Keratinocyte (primary cell): Measurements from ENCODE around the gene TBCD. TPM values are rescaled to one million over a fixed set of nuclear protein-coding genes. Genes with fewer than 3 reads are reported as not detected.

Source experiments
- DNase-seq: peaks from one replicate; pipeline ENCODE4 v3.0.0-alpha.2; 2011; ENCODE audit warnings: low read depth, missing footprints, low spot score
- FAIRE-seq: peaks from 2 replicates; lab custom pipeline; 2011; peaks lifted over from hg19 to GRCh38; lab: Jason Lieb, UNC
- H2AFZ ChIP-seq: 2 replicates; pipeline ENCODE4 v1.6.0; 2012; ENCODE audit warnings: low read length, control low read depth, inconsistent platforms; ENCODE audit not compliant: control insufficient read depth
- H3K27ac ChIP-seq: 2 replicates; pipeline ENCODE4 v1.5.1; 2011; ENCODE audit warnings: low read length; ENCODE audit not compliant: control insufficient read depth, insufficient read depth
- H3K27me3 ChIP-seq: 3 replicates; pipeline ENCODE4 v1.6.0; 2011; ENCODE audit warnings: low read length; ENCODE audit not compliant: control insufficient read depth, insufficient read depth; ENCODE audit errors: extremely low read depth
- H3K36me3 ChIP-seq, 2 experiments: 2 replicates in 1 of 2; 3 replicates in 1 of 2; pipeline ENCODE4 v1.5.1; 2011; ENCODE audit warnings: low read length in 2 of 2, mild to moderate bottlenecking in 1 of 2; ENCODE audit not compliant: control insufficient read depth in 2 of 2, insufficient read depth in 2 of 2; ENCODE audit errors: extremely low read depth in 1 of 2
- H3K4me1 ChIP-seq: 3 replicates; pipeline ENCODE4 v1.5.1; 2011; ENCODE audit warnings: low read length; ENCODE audit not compliant: control insufficient read depth, insufficient read depth; ENCODE audit errors: extremely low read depth
- H3K4me2 ChIP-seq: 3 replicates; pipeline ENCODE4 v1.6.0; 2011; ENCODE audit warnings: low read depth, low read length; ENCODE audit not compliant: control insufficient read depth, insufficient read depth; ENCODE audit errors: extremely low read depth
- H3K4me3 ChIP-seq, 3 experiments: fragments of 200-600 bp in 1 of 3; sonication (generic) in 1 of 3; 2 replicates in 2 of 3; 3 replicates in 1 of 3; pipeline ENCODE4 v1.5.1; 2011 to 2016; ENCODE audit warnings: low read length in 3 of 3, mild to moderate bottlenecking in 3 of 3, control low read depth in 2 of 3, inconsistent platforms in 1 of 3, low read depth in 1 of 3, mixed read lengths in 1 of 3, mixed run types in 1 of 3, moderate library complexity in 1 of 3; ENCODE audit not compliant: control insufficient read depth in 2 of 3, insufficient read depth in 2 of 3; ENCODE audit errors: extremely low read depth in 1 of 3
- H3K79me2 ChIP-seq: 2 replicates; pipeline ENCODE4 v1.6.0; 2012; ENCODE audit warnings: low read length; ENCODE audit not compliant: control insufficient read depth, insufficient read depth
- H3K9ac ChIP-seq: 3 replicates; pipeline ENCODE4 v1.6.0; 2011; ENCODE audit warnings: low read length; ENCODE audit not compliant: control insufficient read depth, insufficient read depth; ENCODE audit errors: extremely low read depth
- H3K9me1 ChIP-seq: 3 replicates; pipeline ENCODE4 v1.6.0; 2011; ENCODE audit warnings: low read length; ENCODE audit not compliant: control insufficient read depth, insufficient read depth; ENCODE audit errors: extremely low read depth
- H3K9me3 ChIP-seq: 2 replicates; pipeline ENCODE4 v1.5.1; 2012; ENCODE audit warnings: low read depth, low read length; ENCODE audit not compliant: control insufficient read depth
- H4K20me1 ChIP-seq: 3 replicates; pipeline ENCODE4 v1.6.0; 2011; ENCODE audit warnings: low read length; ENCODE audit not compliant: control insufficient read depth, insufficient read depth; ENCODE audit errors: extremely low read depth
- CTCF ChIP-seq, 3 experiments: IDR thresholded peaks in 1 of 3; conservative IDR thresholded peaks in 1 of 3; optimal IDR thresholded peaks in 1 of 3; 2 replicates in 2 of 3; 3 replicates in 1 of 3; pipeline versions ENCODE3 to v1.5.1; 2011; ENCODE audit warnings: low read length in 3 of 3, mild to moderate bottlenecking in 3 of 3, moderate library complexity in 2 of 3, control low read depth in 1 of 3, inconsistent platforms in 1 of 3; ENCODE audit not compliant: insufficient read depth in 2 of 3; ENCODE audit errors: extremely low read depth in 1 of 3
- EZH2 ChIP-seq: IDR thresholded peaks from one replicate; pipeline ENCODE4 v1.6.1; 2012; ENCODE audit warnings: inconsistent platforms, mild to moderate bottlenecking, low read length, moderate library complexity
- dilution Hi-C: fragments of 300-500 bp; cut with MboI; formaldehyde crosslinking; loops from one replicate; pipeline ENCODE4 v1.7.0; 2020; ENCODE audit warnings: low sequenced_read_pairs; ENCODE audit not compliant: extremely low pct_ligation_motif_present
- polyA plus RNA-seq, 5 experiments: library from polyadenylated mRNA; depleted of rRNA in 3 of 5; stranded (reverse) in 3 of 5; stranded (forward) in 1 of 5; unstranded in 1 of 5; fragments of >200 nt; gene quantifications; 1 replicate in 1 of 5; 2 replicates in 3 of 5; 3 replicates in 1 of 5; pipeline versions ENCODE4 v1.2.1 to v1.2.3, GENCODE V29; 2011 to 2012; ENCODE audit warnings: missing spikeins in 2 of 5, low read depth in 1 of 5, low replicate concordance in 1 of 5

TBCD gene
- polyA plus RNA-seq, 1 donor (not counting 4 experiments of a cell fraction or from before 2014, with no cell fraction given) = 36.2 TPM

GRCh38 chr17:82839617-82840292, 87.9 kb downstream of the TBCD start, which contains the start of gene ZNF750:
ZNF750 (minus strand) TSS chr17:82840022; CDS start chr17:82832454, 7,568 bp downstream.
- Histone ChIP-seq H2AFZ (peak within 1 kb of the TSS; percentile 14), H3K4me2 (peak within 1 kb of the TSS; percentile 67), H4K20me1 (no peaks in the 10 kb centered on the region), H3K4me1 (peaks cover 27% of the 10 kb centered on the region), H3K36me3 (peaks cover 1 to 6% of the 10 kb centered on the region in 2 experiments), H3K4me3 (peak within 1 kb of the TSS in 2 of 3 experiments; percentile 22 to 63), H3K27me3 (no peaks in the 10 kb centered on the region), H3K9ac (peak within 1 kb of the TSS; percentile 80), H3K27ac (peak within 1 kb of the TSS; percentile 76), H3K9me1 (peaks cover 3% of the 10 kb centered on the region), H3K79me2 (peaks cover 5% of the 10 kb centered on the region), H3K9me3 (no peaks in the 10 kb centered on the region)
- TF ChIP-seq CTCF (optimal IDR thresholded peaks at IDR 0.05 in 1 of 3, IDR thresholded peaks at IDR 0.05 in 1 of 3, conservative IDR thresholded peaks at IDR 0.05 in 1 of 3; ENCODE audit: extremely low read depth in 1 of 3, insufficient read depth in 2 of 3, low read length in 3 of 3) = no peak
- TF ChIP-seq EZH2 = no peak
- DNase-seq (no peak), FAIRE-seq (no peak)
- dilution Hi-C loops = no loop called here

GRCh38 chr17:82840431-82840831, 88.6 kb downstream of the TBCD start:
- H3K27me3 ChIP-seq = no peaks in the 10 kb centered on the region
- H3K9me1 ChIP-seq = peaks cover 3% of the 10 kb centered on the region
- H3K4me3 ChIP-seq = peak overlapping the region in 2 of 3 experiments; percentile 22 to 63
- peak overlapping the region; percentile 80 for H3K9ac ChIP-seq
- no peak for DNase-seq
- no peaks in the 10 kb centered on the region for H3K9me3 ChIP-seq
- H3K36me3 ChIP-seq = peaks cover 1 to 6% of the 10 kb centered on the region in 2 experiments
- dilution Hi-C loops = no loop called here
- FAIRE-seq = peak; percentile 5
- no peak for TF ChIP-seq CTCF (optimal IDR thresholded peaks at IDR 0.05 in 1 of 3, IDR thresholded peaks at IDR 0.05 in 1 of 3, conservative IDR thresholded peaks at IDR 0.05 in 1 of 3; ENCODE audit: extremely low read depth in 1 of 3, insufficient read depth in 2 of 3, low read length in 3 of 3)
- TF ChIP-seq EZH2 = no peak
- H4K20me1 ChIP-seq = no peaks in the 10 kb centered on the region
- H3K4me1 ChIP-seq = peaks cover 27% of the 10 kb centered on the region
- peak overlapping the region; percentile 14 for H2AFZ ChIP-seq
- peak overlapping the region; percentile 67 for H3K4me2 ChIP-seq
- peak overlapping the region; percentile 76 for H3K27ac ChIP-seq
- peaks cover 5% of the 10 kb centered on the region for H3K79me2 ChIP-seq
